ENCODE results near the gene MAN2B2. TPM values are rescaled to one million over a fixed set of nuclear protein-coding genes. Genes with fewer than 3 reads are reported as not detected.

The MAN2B2 gene
- total RNA-seq, 1 experiment from 2014 or later, result 5.9 TPM

DNA sequence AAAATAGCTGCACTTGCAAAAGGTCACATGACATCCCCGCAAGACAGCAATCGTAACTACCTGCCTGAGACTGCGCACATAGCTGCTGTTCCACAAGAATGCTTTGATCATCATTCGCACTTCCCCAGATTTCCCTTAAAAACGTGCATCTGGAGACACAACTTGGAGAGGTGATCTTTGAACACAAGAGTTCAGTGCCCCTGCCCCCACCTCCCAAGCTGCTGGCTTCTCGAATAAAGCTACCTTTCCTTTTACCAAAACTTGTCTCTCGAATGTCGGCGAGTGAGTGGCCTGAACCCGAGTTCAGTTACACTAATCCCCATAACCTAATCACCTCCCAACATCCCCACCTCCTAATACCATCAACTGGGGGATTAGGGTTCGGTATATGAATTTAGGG, 51.1 kb downstream of the MAN2B2 start:
- H2BK12ac ChIP-seq (ENCODE audit: insufficient read length, low read depth, low read length), result no peak overlapping the region
- H3K9me3 ChIP-seq (ENCODE audit: control insufficient read depth, low read depth, low read length), result no peaks in the 10 kb centered on the region
- no peak overlapping the region for H2AK5ac ChIP-seq (ENCODE audit: insufficient read length, low read length)
- H3K79me1 ChIP-seq (ENCODE audit: insufficient read depth, low read depth, low read length, poor library complexity, severe bottlenecking), result no peaks in the 10 kb centered on the region
- no peak overlapping the region for H3T11ph ChIP-seq (ENCODE audit: low read length)
- Mint-ChIP-seq H3K4me1 (peaks cover 0 to 7% of the 10 kb centered on the region in 2 experiments; a peak in 3 of 4 replicates), H3K4me3 (no peak overlapping the region), H3K9me3 (no peaks in the 10 kb centered on the region), H3K27me3 (ENCODE audit: low read depth) (no peaks in the 10 kb centered on the region; the same call in 1 of the 2 replicates), H3K36me3 (ENCODE audit: insufficient read depth in 1 of 3, low read depth in 3 of 3) (no peaks in the 10 kb centered on the region), H3K27ac (no peak overlapping the region; a peak in 1 of 7 replicates)
- no peak overlapping the region for H2BK20ac ChIP-seq (ENCODE audit: low read depth, low read length, poor library complexity, severe bottlenecking)
- no peak overlapping the region for H4K5ac ChIP-seq (ENCODE audit: insufficient read length, low read depth, low read length)
- no peak for DNase-seq
- H3K56ac ChIP-seq (ENCODE audit: insufficient read length, low read depth, low read length), result no peak overlapping the region
- no peak overlapping the region for H4K8ac ChIP-seq (replicated peaks; ENCODE audit: insufficient read length, low read depth, low read length)
- no peaks in the 10 kb centered on the region for H3K27me3 ChIP-seq (ENCODE audit: insufficient read depth, low read length)
- TF ChIP-seq, protein P1, sequence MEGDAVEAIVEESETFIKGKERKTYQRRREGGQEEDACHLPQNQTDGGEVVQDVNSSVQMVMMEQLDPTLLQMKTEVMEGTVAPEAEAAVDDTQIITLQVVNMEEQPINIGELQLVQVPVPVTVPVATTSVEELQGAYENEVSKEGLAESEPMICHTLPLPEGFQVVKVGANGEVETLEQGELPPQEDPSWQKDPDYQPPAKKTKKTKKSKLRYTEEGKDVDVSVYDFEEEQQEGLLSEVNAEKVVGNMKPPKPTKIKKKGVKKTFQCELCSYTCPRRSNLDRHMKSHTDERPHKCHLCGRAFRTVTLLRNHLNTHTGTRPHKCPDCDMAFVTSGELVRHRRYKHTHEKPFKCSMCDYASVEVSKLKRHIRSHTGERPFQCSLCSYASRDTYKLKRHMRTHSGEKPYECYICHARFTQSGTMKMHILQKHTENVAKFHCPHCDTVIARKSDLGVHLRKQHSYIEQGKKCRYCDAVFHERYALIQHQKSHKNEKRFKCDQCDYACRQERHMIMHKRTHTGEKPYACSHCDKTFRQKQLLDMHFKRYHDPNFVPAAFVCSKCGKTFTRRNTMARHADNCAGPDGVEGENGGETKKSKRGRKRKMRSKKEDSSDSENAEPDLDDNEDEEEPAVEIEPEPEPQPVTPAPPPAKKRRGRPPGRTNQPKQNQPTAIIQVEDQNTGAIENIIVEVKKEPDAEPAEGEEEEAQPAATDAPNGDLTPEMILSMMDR (conservative IDR thresholded peaks at IDR 0.05), result no peak
- H2BK120ac ChIP-seq (ENCODE audit: low read depth, low read length, poor library complexity, severe bottlenecking), result no peak overlapping the region
- H3K14ac ChIP-seq (ENCODE audit: insufficient read depth, low read length), result no peak overlapping the region
- no CpG with 5 or more reads among the region's 11 CpGs for WGBS (ENCODE audit: extremely low coverage, insufficient read length, low lambda C conversion rate)
- H3K27ac ChIP-seq (ENCODE audit: insufficient read length, low read depth, low read length), result no peak overlapping the region
- H3K9ac ChIP-seq (ENCODE audit: extremely low read depth, insufficient read length, low read length), result no peak overlapping the region
- no peak overlapping the region for H4K91ac ChIP-seq (ENCODE audit: insufficient read length, low read depth, low read length)
- H3K4me1 ChIP-seq (ENCODE audit: insufficient read depth, low read length), result no peaks in the 10 kb centered on the region
- no peak overlapping the region for H3K4me2 ChIP-seq (ENCODE audit: insufficient read depth, insufficient read length, low read length)
- H3K79me2 ChIP-seq (ENCODE audit: insufficient read depth, low read length), result no peaks in the 10 kb centered on the region
- no peaks in the 10 kb centered on the region for H3K23me2 ChIP-seq (ENCODE audit: insufficient read length, low read depth, low read length, poor library complexity, severe bottlenecking)
- H3K18ac ChIP-seq (ENCODE audit: insufficient read length, low read depth, low read length), result no peak overlapping the region
- H4K20me1 ChIP-seq (ENCODE audit: control insufficient read depth, insufficient read depth, insufficient read length), result no peaks in the 10 kb centered on the region
- H3K23ac ChIP-seq (ENCODE audit: insufficient read length, low read depth, low read length), result no peak overlapping the region
- no peak overlapping the region for H2BK15ac ChIP-seq (ENCODE audit: low read depth, low read length)
- no peak overlapping the region for H2BK5ac ChIP-seq (ENCODE audit: insufficient read length, low read length)
- H2AFZ ChIP-seq (ENCODE audit: low read length), result no peak overlapping the region
- no peak overlapping the region for H3K4ac ChIP-seq (ENCODE audit: low read depth, low read length)

All from H9 (cell line).